Measurements from ENCODE around the gene CPOX.
A peak's percentile ranks its signal among the peaks of the same experiment; 100 is the strongest.

CPOX gene

DNA sequence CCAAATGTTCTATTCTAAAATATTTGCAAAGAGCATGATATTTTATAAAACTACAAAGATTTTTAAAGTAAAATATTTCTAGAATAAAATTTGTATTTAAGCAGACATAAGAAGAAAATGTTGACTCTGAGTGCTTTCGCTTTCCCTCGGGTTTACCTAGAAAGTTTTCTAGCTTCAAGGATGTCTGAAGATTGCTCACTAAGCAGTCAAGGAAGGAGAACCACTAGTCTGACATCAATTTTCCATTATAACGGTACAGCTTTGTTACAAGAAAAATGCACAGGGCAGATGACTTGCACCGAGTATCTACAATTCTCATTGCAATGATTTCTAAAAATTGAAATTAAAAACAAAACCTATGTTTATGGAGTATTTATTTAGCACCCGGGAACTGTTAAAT is 47.5 kb downstream of the CPOX start:
- Mint-ChIP-seq H3K4me3 (peak overlapping the region; percentile 22), H3K36me3 (peaks cover 6% of the 10 kb centered on the region), H3K27me3 (no peaks in the 10 kb centered on the region), H3K9me3 (ENCODE audit: low read depth) (no peaks in the 10 kb centered on the region), H3K4me1 (ENCODE audit: low read depth) (peaks cover 33% of the 10 kb centered on the region), H3K27ac (peak overlapping the region; percentile 93)

DNA sequence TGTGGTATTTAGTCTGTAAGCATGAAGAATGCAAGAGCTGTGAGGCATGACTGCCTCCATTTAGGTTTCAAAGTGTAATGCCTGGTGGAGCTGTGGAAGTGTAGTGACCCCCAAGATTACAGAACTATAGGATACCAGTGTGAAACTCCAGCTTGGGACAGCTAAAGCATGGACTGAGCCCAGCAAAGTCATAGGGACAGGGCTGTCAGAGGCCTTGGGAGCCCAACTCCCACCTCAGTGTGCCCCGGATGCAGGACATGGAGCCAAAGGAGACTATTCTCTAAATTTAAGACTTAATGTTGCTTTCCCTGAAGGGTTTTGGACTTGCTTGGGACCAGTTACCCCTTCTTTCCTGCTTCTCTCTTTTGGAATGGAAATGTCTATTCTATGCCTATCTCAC is 50.8 kb downstream of the CPOX start:
- Mint-ChIP-seq H3K27me3 (no peaks in the 10 kb centered on the region), H3K4me3 (no peak overlapping the region), H3K36me3 (peaks cover 4% of the 10 kb centered on the region), H3K27ac (peak overlapping the region; percentile 86), H3K4me1 (ENCODE audit: low read depth) (peaks cover 38% of the 10 kb centered on the region), H3K9me3 (ENCODE audit: low read depth) (no peaks in the 10 kb centered on the region)

DNA sequence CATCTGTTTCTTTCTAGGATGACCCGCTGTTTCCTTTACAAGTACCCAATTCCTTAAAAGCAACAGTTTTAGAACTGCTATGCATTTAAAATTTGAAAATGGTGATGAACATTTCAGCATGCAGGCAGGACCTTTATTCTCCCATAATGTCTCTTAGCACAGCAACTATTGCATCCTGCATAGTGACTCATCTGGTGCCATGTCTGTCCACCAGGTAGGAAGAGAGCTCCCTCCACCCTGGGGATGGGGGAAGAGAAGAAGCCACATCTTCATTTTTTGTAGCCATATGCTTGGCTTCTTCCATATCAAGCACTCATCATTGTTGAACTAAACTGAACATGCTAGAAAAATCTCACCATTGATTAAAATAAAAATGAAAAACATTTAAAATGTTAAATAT is 51.7 kb downstream of the CPOX start:
- Mint-ChIP-seq H3K9me3 (ENCODE audit: low read depth) (no peaks in the 10 kb centered on the region), H3K4me1 (ENCODE audit: low read depth) (peaks cover 44% of the 10 kb centered on the region)

DNA sequence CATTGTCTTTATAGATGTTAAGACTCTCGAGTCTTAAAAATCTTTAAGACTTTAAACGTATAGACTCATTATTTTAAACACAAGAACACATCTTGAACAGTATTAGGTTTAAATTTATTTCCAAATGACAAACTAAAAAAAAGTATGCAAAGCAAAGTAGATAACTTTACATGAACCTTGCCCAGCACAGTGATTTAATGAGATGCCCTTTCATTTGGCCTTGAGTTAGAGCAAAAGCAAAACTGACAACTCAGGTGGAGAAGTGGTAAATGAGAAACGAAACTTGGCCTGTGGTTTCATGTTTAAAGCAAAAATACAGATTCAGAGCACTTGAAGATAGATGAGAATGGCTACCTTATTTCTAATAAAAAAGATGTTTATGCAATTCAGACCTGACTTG is 53.1 kb downstream of the CPOX start:
- peak overlapping the region; percentile 1 for H3K4me3 Mint-ChIP-seq
- H3K4me1 Mint-ChIP-seq (ENCODE audit: low read depth), result peaks cover 44% of the 10 kb centered on the region
- peaks cover 4% of the 10 kb centered on the region for H3K36me3 Mint-ChIP-seq
- no peaks in the 10 kb centered on the region for H3K27me3 Mint-ChIP-seq
- no peaks in the 10 kb centered on the region for H3K9me3 Mint-ChIP-seq (ENCODE audit: low read depth)
- peak overlapping the region; percentile 77 for H3K27ac Mint-ChIP-seq

More for the DNA sequence above, 51.7 kb downstream of the CPOX start:
- Mint-ChIP-seq H3K27ac (peak overlapping the region; percentile 58), H3K27me3 (no peaks in the 10 kb centered on the region), H3K4me3 (peak overlapping the region; percentile 44), H3K36me3 (peaks cover 4% of the 10 kb centered on the region)

DNA sequence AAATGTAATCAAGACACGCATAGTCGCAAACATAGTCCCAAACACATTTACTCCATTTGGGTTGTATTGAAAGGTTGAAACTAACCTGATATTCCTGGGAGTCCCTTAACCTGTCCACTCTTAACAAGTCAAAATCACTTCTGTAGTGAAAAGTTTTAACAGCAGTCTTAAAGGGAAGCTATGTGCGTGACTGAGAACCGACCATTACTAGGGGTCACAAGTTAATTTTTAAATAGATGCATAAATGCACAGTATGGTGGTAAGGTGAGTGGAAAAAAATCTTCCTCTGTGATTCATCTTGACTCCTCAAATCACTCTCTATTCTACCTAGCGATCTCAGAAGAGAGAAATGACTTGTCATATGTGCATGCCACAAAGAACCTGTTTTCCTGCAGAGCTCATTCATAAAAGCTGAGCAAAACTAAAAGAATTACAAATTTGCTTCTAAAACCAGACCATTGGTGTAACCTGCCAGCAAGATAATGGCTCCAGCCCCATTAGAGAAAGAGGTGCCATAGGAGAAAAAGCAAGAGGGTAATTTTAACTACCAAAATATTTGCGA is 56.9 kb downstream of the CPOX start:
- H3K36me3 Mint-ChIP-seq, result peaks cover under 1% of the 10 kb centered on the region
- H3K9me3 Mint-ChIP-seq (ENCODE audit: low read depth), result no peaks in the 10 kb centered on the region

DNA sequence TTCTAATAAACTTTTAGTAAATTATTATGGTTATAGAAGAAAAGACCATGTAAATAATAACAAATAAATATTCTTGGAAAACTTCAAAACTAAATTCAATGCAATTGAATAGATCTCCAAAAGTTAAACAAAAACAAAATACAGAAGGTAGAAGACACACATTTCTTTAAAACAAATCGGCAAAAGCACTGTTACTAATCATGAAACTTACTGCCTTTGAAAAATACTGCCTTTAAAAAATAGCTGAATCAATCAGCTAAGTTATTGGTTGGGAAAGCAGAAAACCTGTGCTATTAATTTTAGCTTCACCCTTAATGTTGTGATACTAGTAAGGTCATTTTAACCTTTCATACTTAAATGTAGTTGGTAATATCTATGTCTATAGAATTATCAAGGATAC is 58.7 kb downstream of the CPOX start:
- no peak overlapping the region for H3K27ac Mint-ChIP-seq
- no peaks in the 10 kb centered on the region for H3K9me3 Mint-ChIP-seq (ENCODE audit: low read depth)
- no peaks in the 10 kb centered on the region for H3K27me3 Mint-ChIP-seq
- H3K36me3 Mint-ChIP-seq, result no peaks in the 10 kb centered on the region
- H3K4me1 Mint-ChIP-seq (ENCODE audit: low read depth), result peaks cover 21% of the 10 kb centered on the region
- no peak overlapping the region for H3K4me3 Mint-ChIP-seq

More for the DNA sequence above, 56.9 kb downstream of the CPOX start:
- H3K27me3 Mint-ChIP-seq, result no peaks in the 10 kb centered on the region
- peak overlapping the region; percentile 90 for H3K27ac Mint-ChIP-seq
- peaks cover 30% of the 10 kb centered on the region for H3K4me1 Mint-ChIP-seq (ENCODE audit: low read depth)
- peak overlapping the region; percentile 66 for H3K4me3 Mint-ChIP-seq

DNA sequence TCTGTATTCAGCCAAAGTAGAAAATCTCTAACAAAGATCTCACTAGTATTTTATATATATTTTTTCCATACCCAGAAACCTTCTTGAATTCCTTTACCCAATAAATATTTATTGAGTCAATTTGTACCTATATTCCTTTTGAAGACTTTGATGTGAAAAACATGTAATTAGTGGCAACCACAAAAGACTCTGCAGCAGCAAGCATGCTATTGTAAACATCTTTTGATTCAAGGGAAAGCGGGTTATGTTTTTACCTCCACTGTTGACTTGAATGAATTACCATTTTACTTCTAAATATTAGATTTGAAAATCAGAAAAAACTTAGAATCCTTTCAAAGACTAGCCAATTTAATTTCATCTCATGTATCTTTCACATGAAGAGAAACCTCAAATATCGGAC is 59.2 kb downstream of the CPOX start:
- H3K36me3 Mint-ChIP-seq, result no peaks in the 10 kb centered on the region
- peak overlapping the region; percentile 24 for H3K4me3 Mint-ChIP-seq
- H3K9me3 Mint-ChIP-seq (ENCODE audit: low read depth), result no peaks in the 10 kb centered on the region
- peaks cover 21% of the 10 kb centered on the region for H3K4me1 Mint-ChIP-seq (ENCODE audit: low read depth)
- H3K27ac Mint-ChIP-seq, result no peak overlapping the region
- no peaks in the 10 kb centered on the region for H3K27me3 Mint-ChIP-seq

DNA sequence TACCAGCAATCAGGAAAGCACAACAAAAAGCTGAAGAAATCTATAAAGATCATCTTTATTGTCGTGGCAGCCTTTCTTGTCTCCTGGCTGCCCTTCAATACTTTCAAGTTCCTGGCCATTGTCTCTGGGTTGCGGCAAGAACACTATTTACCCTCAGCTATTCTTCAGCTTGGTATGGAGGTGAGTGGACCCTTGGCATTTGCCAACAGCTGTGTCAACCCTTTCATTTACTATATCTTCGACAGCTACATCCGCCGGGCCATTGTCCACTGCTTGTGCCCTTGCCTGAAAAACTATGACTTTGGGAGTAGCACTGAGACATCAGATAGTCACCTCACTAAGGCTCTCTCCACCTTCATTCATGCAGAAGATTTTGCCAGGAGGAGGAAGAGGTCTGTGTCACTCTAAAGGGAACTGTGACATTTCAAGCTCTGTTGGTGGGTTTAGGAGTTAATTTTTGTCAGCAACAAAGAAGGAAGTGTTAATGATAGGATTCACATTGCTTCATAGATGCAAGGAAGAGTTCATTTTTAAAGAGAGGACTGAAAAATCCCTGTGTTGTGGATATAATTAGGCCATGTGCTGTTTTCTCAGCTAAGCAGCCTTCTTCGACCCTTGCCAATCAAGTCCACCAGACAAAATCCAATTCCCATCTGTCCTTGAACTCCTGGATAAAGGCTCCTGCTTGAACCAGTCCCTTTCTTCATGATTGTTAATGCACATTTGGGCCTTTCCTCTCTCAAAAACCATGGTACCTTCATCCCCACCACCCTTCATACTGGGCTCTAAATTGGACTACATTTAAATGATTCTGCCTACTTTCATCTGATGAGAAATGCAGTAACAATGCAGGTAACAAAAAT is 60.5 kb downstream of the CPOX start:
- Mint-ChIP-seq H3K4me3 (peak overlapping the region; percentile 24), H3K4me1 (ENCODE audit: low read depth) (peaks cover 15% of the 10 kb centered on the region), H3K27me3 (no peaks in the 10 kb centered on the region), H3K36me3 (no peaks in the 10 kb centered on the region), H3K27ac (no peak overlapping the region), H3K9me3 (ENCODE audit: low read depth) (no peaks in the 10 kb centered on the region)

DNA sequence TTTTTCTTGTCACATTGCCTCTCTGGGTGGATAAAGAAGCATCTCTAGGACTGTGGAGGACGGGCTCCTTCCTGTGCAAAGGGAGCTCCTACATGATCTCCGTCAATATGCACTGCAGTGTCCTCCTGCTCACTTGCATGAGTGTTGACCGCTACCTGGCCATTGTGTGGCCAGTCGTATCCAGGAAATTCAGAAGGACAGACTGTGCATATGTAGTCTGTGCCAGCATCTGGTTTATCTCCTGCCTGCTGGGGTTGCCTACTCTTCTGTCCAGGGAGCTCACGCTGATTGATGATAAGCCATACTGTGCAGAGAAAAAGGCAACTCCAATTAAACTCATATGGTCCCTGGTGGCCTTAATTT is 61.2 kb downstream of the CPOX start:
- no peak overlapping the region for H3K27ac Mint-ChIP-seq
- no peaks in the 10 kb centered on the region for H3K9me3 Mint-ChIP-seq (ENCODE audit: low read depth)
- no peaks in the 10 kb centered on the region for H3K27me3 Mint-ChIP-seq
- no peaks in the 10 kb centered on the region for H3K36me3 Mint-ChIP-seq
- H3K4me3 Mint-ChIP-seq, result peak overlapping the region; percentile 27
- peaks cover 14% of the 10 kb centered on the region for H3K4me1 Mint-ChIP-seq (ENCODE audit: low read depth)

DNA sequence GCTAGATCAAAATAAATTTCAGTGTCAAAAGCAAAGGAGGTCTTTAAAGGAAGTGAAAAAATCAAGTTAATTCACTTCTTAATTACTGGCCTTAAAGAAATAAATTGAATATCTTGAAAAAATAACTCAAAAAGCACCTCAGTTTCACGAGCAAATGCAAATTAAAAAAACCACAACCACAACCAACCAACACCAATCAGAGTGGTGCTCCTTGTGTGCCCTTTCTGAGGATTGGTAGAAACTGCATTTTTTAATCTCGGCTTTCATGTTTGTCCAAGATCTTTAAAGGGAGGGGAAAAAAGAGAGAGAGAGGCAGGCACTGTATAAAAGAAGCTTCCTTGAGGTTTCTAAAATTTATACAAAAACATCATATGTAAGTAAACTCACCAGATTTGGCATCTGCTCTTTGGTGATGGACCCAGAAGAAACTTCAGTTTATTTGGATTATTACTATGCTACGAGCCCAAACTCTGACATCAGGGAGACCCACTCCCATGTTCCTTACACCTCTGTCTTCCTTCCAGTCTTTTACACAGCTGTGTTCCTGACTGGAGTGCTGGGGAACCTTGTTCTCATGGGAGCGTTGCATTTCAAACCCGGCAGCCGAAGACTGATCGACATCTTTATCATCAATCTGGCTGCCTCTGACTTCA is 61.7 kb downstream of the CPOX start, which contains the start of gene GPR15:
Gene GPR15 (plus strand): TSS at position 357 of the 653 bp plus-strand sequence. CDS start 56 bp downstream, at position 413.
- Mint-ChIP-seq H3K4me1 (ENCODE audit: low read depth) (peaks cover 9% of the 10 kb centered on the region), H3K27ac (no peak within 1 kb of the TSS), H3K9me3 (ENCODE audit: low read depth) (no peaks in the 10 kb centered on the region), H3K4me3 (peak within 1 kb of the TSS; percentile 27), H3K36me3 (no peaks in the 10 kb centered on the region), H3K27me3 (no peaks in the 10 kb centered on the region)

DNA sequence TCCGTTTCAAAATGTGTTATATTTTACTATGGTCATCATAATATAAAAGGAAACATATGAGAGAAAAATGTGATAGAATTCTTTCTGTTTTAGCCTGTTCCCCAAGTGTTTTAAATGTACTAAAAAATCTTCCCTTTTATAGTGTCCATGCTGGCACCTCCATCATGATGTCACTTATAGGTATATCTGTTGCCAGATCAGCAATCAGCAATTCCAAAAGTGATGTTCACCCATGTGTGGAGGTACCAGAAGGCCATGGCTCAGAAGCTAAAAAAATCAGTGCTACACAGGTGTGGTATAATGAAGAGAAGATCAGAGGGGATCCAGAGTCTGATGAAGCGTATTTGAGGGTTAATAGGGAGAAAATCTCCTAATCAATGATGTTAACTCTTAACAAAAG is 62.7 kb downstream of the CPOX start:
- Mint-ChIP-seq H3K4me1 (ENCODE audit: low read depth) (peaks cover 3% of the 10 kb centered on the region), H3K4me3 (no peak overlapping the region), H3K9me3 (ENCODE audit: low read depth) (no peaks in the 10 kb centered on the region), H3K27ac (no peak overlapping the region), H3K36me3 (no peaks in the 10 kb centered on the region), H3K27me3 (no peaks in the 10 kb centered on the region)

DNA sequence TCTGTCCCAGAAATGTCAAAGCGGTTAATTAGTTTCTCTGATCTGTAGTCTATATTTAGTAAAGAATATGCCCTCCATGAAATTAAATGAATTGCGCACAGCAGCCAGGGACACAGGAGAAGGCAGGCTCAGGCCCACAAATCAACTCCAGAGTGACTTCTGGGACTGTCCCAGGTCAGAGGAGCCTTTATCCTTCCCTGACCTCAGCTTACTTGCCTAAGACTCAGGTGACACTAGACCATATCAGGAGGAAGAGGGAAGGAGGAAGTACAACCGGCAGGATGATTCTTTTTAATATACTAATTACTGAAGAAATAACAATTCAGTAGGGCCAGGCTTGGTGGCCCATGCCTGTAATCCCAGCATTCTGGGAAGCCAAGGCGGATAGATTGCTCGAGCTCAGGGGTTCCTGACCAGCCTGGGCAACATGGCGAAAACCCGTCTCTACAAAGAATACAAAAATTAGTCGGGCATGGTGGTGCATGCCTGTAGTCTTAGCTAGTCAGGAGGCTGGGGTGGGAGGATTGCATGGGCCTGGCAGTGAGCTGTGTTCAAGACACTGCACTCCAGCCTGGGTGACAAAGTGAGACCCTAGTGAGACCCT is 63.5 kb downstream of the CPOX start:
- Mint-ChIP-seq H3K4me1 (ENCODE audit: low read depth) (peaks cover 3% of the 10 kb centered on the region), H3K27ac (no peak overlapping the region), H3K4me3 (peak overlapping the region; percentile 61), H3K27me3 (no peaks in the 10 kb centered on the region), H3K9me3 (ENCODE audit: low read depth) (no peaks in the 10 kb centered on the region), H3K36me3 (no peaks in the 10 kb centered on the region)
